Tibial nerve (tissue), 4 donors: ENCODE measurements around the gene ZNF584.
"Not testable (repeated sequence)": the region's sequence is repeated elsewhere in the genome, so short reads cannot be mapped to it uniquely, and the experiment has no call there.

Experiments used
- CTCF ChIP-seq, 5 experiments: fragments of 200-600 bp in 3 of 5; fragments of 450-650 bp in 2 of 5; sonication (generic) in 3 of 5; IDR thresholded peaks; one replicate each; pipeline ENCODE4 v1.5.1; 2016 to 2019; ENCODE audit warnings: antibody characterized with exemption in 5 of 5, mild to moderate bottlenecking in 3 of 5, moderate library complexity in 2 of 5
- EP300 ChIP-seq, 2 donors: sonication (generic); formaldehyde crosslinking; IDR thresholded peaks; one replicate each; pipeline ENCODE4 v1.6.1; 2017; ENCODE audit warnings: antibody characterized with exemption in 2 of 2, mild to moderate bottlenecking in 1 of 2

GRCh38 chr19:58442986-58443385 is 34.5 kb downstream of the ZNF584 start:
- TF ChIP-seq CTCF, EP300 (IDR thresholded peaks at IDR 0.05): not testable (repeated sequence)
